Stimulated activated memory B cell treated with anti-CD40 and anti-IgM and Interleukin-4, amounts not matched to agents 10 μg/mL and 1 μg/mL and 100 μg/mL, for 72 hours (primary cell): Measurements from ENCODE around the gene ABCG1.

Experiments used
- ATAC-seq: fragments of 150-1000 bp; cut with Tn5 transposase; 2 replicates; pipeline ENCODE4 v1.10.0; 2021
- H3K27ac Mint-ChIP-seq: one replicate; pipeline ENCODE4 v1.8.0; 2022; ENCODE audit warnings: mild to moderate bottlenecking, mixed read lengths
- H3K27me3 Mint-ChIP-seq: one replicate; pipeline ENCODE4 v1.8.0; 2022; ENCODE audit warnings: mixed read lengths
- H3K36me3 Mint-ChIP-seq: one replicate; pipeline ENCODE4 v1.8.0; 2022; ENCODE audit warnings: mixed read lengths
- H3K4me1 Mint-ChIP-seq: one replicate; pipeline ENCODE4 v1.8.0; 2022; ENCODE audit warnings: mixed read lengths
- H3K4me3 Mint-ChIP-seq: one replicate; pipeline ENCODE4 v1.8.0; 2022; ENCODE audit warnings: mild to moderate bottlenecking, moderate library complexity, mixed read lengths
- H3K9me3 Mint-ChIP-seq: one replicate; pipeline ENCODE4 v1.8.0; 2022; ENCODE audit warnings: mixed read lengths

ABCG1 gene

GRCh38 chr21:42300045-42300583, 81.2 kb downstream of the ABCG1 start:
- Mint-ChIP-seq H3K36me3 (peaks cover 13% of the 10 kb centered on the region), H3K9me3 (no peaks in the 10 kb centered on the region), H3K27me3 (peaks cover 9% of the 10 kb centered on the region), H3K4me3 (no peak overlapping the region), H3K4me1 (no peaks in the 10 kb centered on the region), H3K27ac (no peak overlapping the region)
- ATAC-seq, result no peak

GRCh38 chr21:42300956-42301355, 82.0 kb downstream of the ABCG1 start:
- Mint-ChIP-seq H3K4me1 (no peaks in the 10 kb centered on the region), H3K36me3 (peaks cover 5% of the 10 kb centered on the region), H3K9me3 (no peaks in the 10 kb centered on the region), H3K27ac (no peak overlapping the region), H3K4me3 (no peak overlapping the region), H3K27me3 (peaks cover 18% of the 10 kb centered on the region)
- ATAC-seq, result no peak

GRCh38 chr21:42301371-42302075, 82.6 kb downstream of the ABCG1 start:
- no peaks in the 10 kb centered on the region for H3K36me3 Mint-ChIP-seq
- H3K9me3 Mint-ChIP-seq, result no peaks in the 10 kb centered on the region
- H3K4me1 Mint-ChIP-seq, result no peaks in the 10 kb centered on the region
- ATAC-seq, result no peak
- H3K4me3 Mint-ChIP-seq, result no peak overlapping the region
- H3K27ac Mint-ChIP-seq, result no peak overlapping the region
- peaks cover 23% of the 10 kb centered on the region for H3K27me3 Mint-ChIP-seq

GRCh38 chr21:42302076-42302650, 83.2 kb downstream of the ABCG1 start:
- no peak for ATAC-seq
- Mint-ChIP-seq H3K9me3 (no peaks in the 10 kb centered on the region), H3K27ac (no peak overlapping the region), H3K4me1 (no peaks in the 10 kb centered on the region), H3K27me3 (peaks cover 30% of the 10 kb centered on the region), H3K36me3 (no peaks in the 10 kb centered on the region), H3K4me3 (no peak overlapping the region)

- H3K27me3 Mint-ChIP-seq, result peaks cover 36% of the 10 kb centered on the region
- H3K27ac Mint-ChIP-seq, result no peak overlapping the region
- H3K36me3 Mint-ChIP-seq, result no peaks in the 10 kb centered on the region
- ATAC-seq, result no peak
- H3K9me3 Mint-ChIP-seq, result no peaks in the 10 kb centered on the region
- no peaks in the 10 kb centered on the region for H3K4me1 Mint-ChIP-seq
- no peak overlapping the region for H3K4me3 Mint-ChIP-seq
Observed at GRCh38 chr21:42302794-42303193, 83.9 kb downstream of the ABCG1 start.

- no peaks in the 10 kb centered on the region for H3K36me3 Mint-ChIP-seq
- H3K4me3 Mint-ChIP-seq, result no peak overlapping the region
- H3K27me3 Mint-ChIP-seq, result peaks cover 42% of the 10 kb centered on the region
- no peak for ATAC-seq
- H3K9me3 Mint-ChIP-seq, result no peaks in the 10 kb centered on the region
- no peaks in the 10 kb centered on the region for H3K4me1 Mint-ChIP-seq
- H3K27ac Mint-ChIP-seq, result no peak overlapping the region
Observed at GRCh38 chr21:42303443-42303842, 84.5 kb downstream of the ABCG1 start.

- Mint-ChIP-seq H3K4me1 (no peaks in the 10 kb centered on the region), H3K27ac (no peak overlapping the region), H3K36me3 (no peaks in the 10 kb centered on the region), H3K27me3 (peaks cover 48% of the 10 kb centered on the region), H3K4me3 (no peak overlapping the region), H3K9me3 (no peaks in the 10 kb centered on the region)
- no peak for ATAC-seq
Observed at GRCh38 chr21:42304556-42305454, 85.9 kb downstream of the ABCG1 start.

GRCh38 chr21:42305707-42306147, 86.8 kb downstream of the ABCG1 start:
- no peak overlapping the region for H3K27ac Mint-ChIP-seq
- H3K4me3 Mint-ChIP-seq, result no peak overlapping the region
- ATAC-seq, result no peak
- no peaks in the 10 kb centered on the region for H3K9me3 Mint-ChIP-seq
- H3K27me3 Mint-ChIP-seq, result peaks cover 48% of the 10 kb centered on the region
- H3K4me1 Mint-ChIP-seq, result no peaks in the 10 kb centered on the region
- no peaks in the 10 kb centered on the region for H3K36me3 Mint-ChIP-seq

GRCh38 chr21:42306366-42307035, 87.6 kb downstream of the ABCG1 start:
- ATAC-seq, result no peak
- Mint-ChIP-seq H3K27ac (no peak overlapping the region), H3K4me1 (no peaks in the 10 kb centered on the region), H3K4me3 (no peak overlapping the region), H3K36me3 (no peaks in the 10 kb centered on the region), H3K27me3 (peaks cover 48% of the 10 kb centered on the region), H3K9me3 (no peaks in the 10 kb centered on the region)

- H3K36me3 Mint-ChIP-seq, result no peaks in the 10 kb centered on the region
- H3K4me1 Mint-ChIP-seq, result no peaks in the 10 kb centered on the region
- peaks cover 48% of the 10 kb centered on the region for H3K27me3 Mint-ChIP-seq
- ATAC-seq, result no peak
- no peak overlapping the region for H3K27ac Mint-ChIP-seq
- H3K4me3 Mint-ChIP-seq, result no peak overlapping the region
- no peaks in the 10 kb centered on the region for H3K9me3 Mint-ChIP-seq
Observed at GRCh38 chr21:42307106-42307505, 88.2 kb downstream of the ABCG1 start.

- Mint-ChIP-seq H3K27ac (no peak overlapping the region), H3K4me1 (no peaks in the 10 kb centered on the region), H3K36me3 (no peaks in the 10 kb centered on the region), H3K27me3 (peaks cover 48% of the 10 kb centered on the region), H3K4me3 (no peak overlapping the region), H3K9me3 (no peaks in the 10 kb centered on the region)
- no peak for ATAC-seq
Observed at GRCh38 chr21:42308161-42308913, 89.4 kb downstream of the ABCG1 start.

GRCh38 chr21:42308914-42309752, 90.2 kb downstream of the ABCG1 start:
- H3K27ac Mint-ChIP-seq, result no peak overlapping the region
- no peak for ATAC-seq
- no peaks in the 10 kb centered on the region for H3K36me3 Mint-ChIP-seq
- H3K4me1 Mint-ChIP-seq, result no peaks in the 10 kb centered on the region
- H3K27me3 Mint-ChIP-seq, result peaks cover 48% of the 10 kb centered on the region
- H3K9me3 Mint-ChIP-seq, result no peaks in the 10 kb centered on the region
- H3K4me3 Mint-ChIP-seq, result no peak overlapping the region

GRCh38 chr21:42309753-42310213, 90.8 kb downstream of the ABCG1 start:
- no peak overlapping the region for H3K4me3 Mint-ChIP-seq
- peak; percentile 58 for ATAC-seq
- no peak overlapping the region for H3K27ac Mint-ChIP-seq
- no peaks in the 10 kb centered on the region for H3K4me1 Mint-ChIP-seq
- peaks cover 42% of the 10 kb centered on the region for H3K27me3 Mint-ChIP-seq
- H3K9me3 Mint-ChIP-seq, result no peaks in the 10 kb centered on the region
- H3K36me3 Mint-ChIP-seq, result no peaks in the 10 kb centered on the region
